Lung microvascular endothelial cell (primary cell): ENCODE results near the gene BSND. TPM values are rescaled to one million over a fixed set of nuclear protein-coding genes. Genes with fewer than 3 reads are reported as not detected.

Experiments used
- DNase-seq, 2 donors: peaks; one replicate each; pipeline versions ENCODE4 v3.0.0 to v3.0.0-alpha.2; 2010; ENCODE audit warnings: low read depth in 2 of 2
- total RNA-seq: library from RNA; depleted of rRNA; stranded (reverse); fragments of >200 nt; gene quantifications from 2 replicates; pipeline ENCODE4 v1.2.1, GENCODE V29; 2014

Gene BSND
- total RNA-seq, 1 donor from 2014 or later, result not detected

DNA sequence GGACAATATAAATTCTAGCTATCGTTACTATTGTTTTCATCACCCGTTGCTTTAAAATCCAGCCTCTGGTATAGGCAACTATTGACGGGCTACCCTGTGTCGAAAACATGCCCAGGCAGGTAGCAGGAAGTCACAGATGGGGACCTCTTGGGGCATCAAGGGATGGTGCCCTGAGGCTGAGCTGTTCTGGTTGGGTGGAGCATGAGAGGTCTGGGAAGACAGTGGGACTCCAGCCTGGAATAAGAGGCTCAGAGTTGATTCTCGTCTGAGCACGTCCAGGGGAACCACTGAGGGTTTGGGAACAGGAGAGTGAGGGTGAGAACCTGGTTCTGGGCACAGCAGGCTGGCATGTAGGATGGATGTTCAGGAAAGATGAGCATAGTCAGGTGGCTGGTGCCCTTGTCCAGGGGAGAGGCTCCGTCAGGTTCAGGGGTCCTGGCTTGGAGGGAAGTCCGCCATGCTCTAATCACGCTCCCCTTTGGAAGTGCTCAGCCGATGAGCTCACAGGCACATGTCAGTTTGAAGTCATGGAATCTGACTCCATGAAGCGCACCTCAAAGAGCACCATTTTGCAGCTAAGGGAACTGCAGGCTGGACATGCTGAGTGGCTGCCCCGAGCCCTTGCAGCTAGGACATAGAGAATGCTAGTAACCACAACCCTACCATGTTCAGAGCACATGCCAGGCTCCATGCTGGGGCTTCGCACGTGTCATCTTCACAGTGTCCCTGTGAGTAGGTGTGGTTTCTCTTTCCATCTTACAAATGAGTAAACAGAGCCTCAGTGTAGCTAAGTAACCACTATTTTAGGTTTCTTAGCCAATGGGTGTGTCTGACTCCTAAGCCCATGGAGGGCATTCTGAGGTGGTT is 61.6 kb downstream of the BSND start:
- no peak for DNase-seq

GRCh38 chr1:55061000-55061705 is 62.4 kb downstream of the BSND start:
- DNase-seq, result no peak

Other genes with a start within 250 kb of the BSND start
- gene PARS2, start 234.4 kb upstream of the BSND start, total RNA-seq, result 3.1 and 3.8 TPM in 2 replicates
- under 0.01 TPM in 1 of 2 replicates, not detected in the other for gene TTC22, start 197.6 kb upstream of the BSND start, total RNA-seq
- 55.8 and 67.1 TPM in 2 replicates for gene DHCR24, start 111.7 kb upstream of the BSND start, total RNA-seq
- not detected in 2 replicates for gene TMEM61, start 18.3 kb upstream of the BSND start, total RNA-seq
- under 0.01 TPM in 1 of 2 replicates, not detected in the other for gene PCSK9, start 40.6 kb downstream of the BSND start, total RNA-seq
- gene USP24, start 216.4 kb downstream of the BSND start, total RNA-seq, result 41.6 and 52.0 TPM in 2 replicates